Ishikawa (cell line): ENCODE results near the gene SAP130.

Source experiments
- CEBPB ChIP-seq: IDR thresholded peaks from 2 replicates; pipeline ENCODE4 v1.6.1; 2012
- CREB1 ChIP-seq: IDR thresholded peaks from 2 replicates; pipeline ENCODE4 v1.6.1; 2012; ENCODE audit warnings: low read depth
- EGR1 ChIP-seq: IDR thresholded peaks from 2 replicates; pipeline ENCODE4 v1.6.1; 2012
- EP300 ChIP-seq: IDR thresholded peaks from 2 replicates; pipeline ENCODE4 v1.6.1; 2012; ENCODE audit warnings: borderline replicate concordance
- FOXM1 ChIP-seq: IDR thresholded peaks from 2 replicates; pipeline ENCODE4 v1.6.1; 2012; ENCODE audit warnings: low read depth, borderline replicate concordance
- MAX ChIP-seq: IDR thresholded peaks from 2 replicates; pipeline ENCODE4 v1.6.1; 2012
- NFIC ChIP-seq: IDR thresholded peaks from 2 replicates; pipeline ENCODE4 v1.6.1; 2012
- RAD21 ChIP-seq: IDR thresholded peaks from 2 replicates; pipeline ENCODE4 v1.6.1; 2012; ENCODE audit warnings: low read depth
- TAF1 ChIP-seq: IDR thresholded peaks from 2 replicates; pipeline ENCODE4 v1.6.1; 2012; ENCODE audit warnings: low read depth, mild to moderate bottlenecking
- TCF12 ChIP-seq: IDR thresholded peaks from 2 replicates; pipeline ENCODE4 v1.6.1; 2012; ENCODE audit warnings: low read depth
- TEAD4 ChIP-seq: IDR thresholded peaks from 2 replicates; pipeline ENCODE4 v1.6.1; 2012
- USF1 ChIP-seq: IDR thresholded peaks from 2 replicates; pipeline ENCODE4 v1.6.1; 2012
- YY1 ChIP-seq: IDR thresholded peaks from 2 replicates; pipeline ENCODE4 v1.6.1; 2012; ENCODE audit warnings: low read depth
- ZBTB7A ChIP-seq: IDR thresholded peaks from 2 replicates; pipeline ENCODE4 v1.6.1; 2012; ENCODE audit warnings: low read depth
- TF ChIP-seq, protein P1 (sequence below): IDR thresholded peaks from 2 replicates; pipeline ENCODE4 v1.6.1; 2012; ENCODE audit warnings: low read depth, mild to moderate bottlenecking

Gene SAP130

DNA sequence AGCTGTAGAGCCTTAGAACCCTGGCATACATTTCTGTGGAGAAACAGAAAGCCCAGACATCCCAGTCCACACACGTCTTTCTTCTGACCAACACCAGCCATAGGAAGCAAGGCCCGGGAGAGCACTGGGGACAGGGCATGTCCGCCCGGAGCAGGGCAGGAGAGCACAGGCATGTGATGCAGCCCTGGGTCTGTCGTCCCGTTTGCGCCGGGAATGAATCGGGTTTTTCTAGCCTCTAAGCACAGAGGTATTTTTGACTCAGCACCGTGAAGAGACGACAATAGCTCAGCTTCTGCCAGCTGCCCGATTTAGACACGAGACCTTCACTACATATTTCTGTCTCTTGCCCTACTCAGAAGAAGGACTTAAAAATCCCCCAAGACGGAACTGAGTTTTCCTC is 134.8 kb downstream of the SAP130 start:
- TF ChIP-seq NFIC (no peak), MAX (no peak), RAD21 (no peak), USF1 (no peak), TAF1 (no peak), TEAD4 (no peak), ZBTB7A (no peak), CEBPB (no peak), CREB1 (no peak), EGR1 (no peak), FOXM1 (no peak), EP300 (no peak), YY1 (no peak), TCF12 (no peak)
- TF ChIP-seq, protein P1, sequence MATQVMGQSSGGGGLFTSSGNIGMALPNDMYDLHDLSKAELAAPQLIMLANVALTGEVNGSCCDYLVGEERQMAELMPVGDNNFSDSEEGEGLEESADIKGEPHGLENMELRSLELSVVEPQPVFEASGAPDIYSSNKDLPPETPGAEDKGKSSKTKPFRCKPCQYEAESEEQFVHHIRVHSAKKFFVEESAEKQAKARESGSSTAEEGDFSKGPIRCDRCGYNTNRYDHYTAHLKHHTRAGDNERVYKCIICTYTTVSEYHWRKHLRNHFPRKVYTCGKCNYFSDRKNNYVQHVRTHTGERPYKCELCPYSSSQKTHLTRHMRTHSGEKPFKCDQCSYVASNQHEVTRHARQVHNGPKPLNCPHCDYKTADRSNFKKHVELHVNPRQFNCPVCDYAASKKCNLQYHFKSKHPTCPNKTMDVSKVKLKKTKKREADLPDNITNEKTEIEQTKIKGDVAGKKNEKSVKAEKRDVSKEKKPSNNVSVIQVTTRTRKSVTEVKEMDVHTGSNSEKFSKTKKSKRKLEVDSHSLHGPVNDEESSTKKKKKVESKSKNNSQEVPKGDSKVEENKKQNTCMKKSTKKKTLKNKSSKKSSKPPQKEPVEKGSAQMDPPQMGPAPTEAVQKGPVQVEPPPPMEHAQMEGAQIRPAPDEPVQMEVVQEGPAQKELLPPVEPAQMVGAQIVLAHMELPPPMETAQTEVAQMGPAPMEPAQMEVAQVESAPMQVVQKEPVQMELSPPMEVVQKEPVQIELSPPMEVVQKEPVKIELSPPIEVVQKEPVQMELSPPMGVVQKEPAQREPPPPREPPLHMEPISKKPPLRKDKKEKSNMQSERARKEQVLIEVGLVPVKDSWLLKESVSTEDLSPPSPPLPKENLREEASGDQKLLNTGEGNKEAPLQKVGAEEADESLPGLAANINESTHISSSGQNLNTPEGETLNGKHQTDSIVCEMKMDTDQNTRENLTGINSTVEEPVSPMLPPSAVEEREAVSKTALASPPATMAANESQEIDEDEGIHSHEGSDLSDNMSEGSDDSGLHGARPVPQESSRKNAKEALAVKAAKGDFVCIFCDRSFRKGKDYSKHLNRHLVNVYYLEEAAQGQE = no peak

GRCh38 chr2:127891811-127892210 is 136.0 kb downstream of the SAP130 start:
- no peak for TF ChIP-seq TAF1
- no peak for TF ChIP-seq ZBTB7A
- no peak for TF ChIP-seq USF1
- TF ChIP-seq CEBPB = no peak
- TF ChIP-seq NFIC = no peak
- no peak for TF ChIP-seq YY1
- no peak for TF ChIP-seq CREB1
- TF ChIP-seq FOXM1 = no peak
- no peak for TF ChIP-seq EGR1
- TF ChIP-seq, protein P1 = no peak
- no peak for TF ChIP-seq TEAD4
- no peak for TF ChIP-seq EP300
- no peak for TF ChIP-seq TCF12
- no peak for TF ChIP-seq MAX
- no peak for TF ChIP-seq RAD21
